Gastroesophageal sphincter (tissue), 3 donors: ENCODE results near the gene GRIA4.

Experiments
- EP300 ChIP-seq: sonication (generic); formaldehyde crosslinking; IDR thresholded peaks from one replicate; pipeline ENCODE4 v1.6.1; 2017; ENCODE audit warnings: antibody characterized with exemption, mild to moderate bottlenecking
- POLR2A ChIP-seq, 2 donors: fragments of 450-650 bp; IDR thresholded peaks; one replicate each; pipeline ENCODE4 v1.6.1; 2017; ENCODE audit warnings: antibody characterized with exemption in 2 of 2, mild to moderate bottlenecking in 2 of 2, moderate library complexity in 1 of 2
- POLR2AphosphoS5 ChIP-seq: sonication (generic); formaldehyde crosslinking; IDR thresholded peaks from one replicate; pipeline ENCODE4 v1.6.1; 2017; ENCODE audit warnings: antibody characterized with exemption
- TF ChIP-seq, protein P1 (sequence below), 4 experiments: fragments of 200-600 bp in 2 of 4; fragments of 450-650 bp in 2 of 4; sonication (generic) in 1 of 4; IDR thresholded peaks; one replicate each; pipeline ENCODE4 v1.5.1; 2017 to 2019; ENCODE audit warnings: antibody characterized with exemption in 4 of 4, mild to moderate bottlenecking in 2 of 4, moderate library complexity in 2 of 4

DNA sequence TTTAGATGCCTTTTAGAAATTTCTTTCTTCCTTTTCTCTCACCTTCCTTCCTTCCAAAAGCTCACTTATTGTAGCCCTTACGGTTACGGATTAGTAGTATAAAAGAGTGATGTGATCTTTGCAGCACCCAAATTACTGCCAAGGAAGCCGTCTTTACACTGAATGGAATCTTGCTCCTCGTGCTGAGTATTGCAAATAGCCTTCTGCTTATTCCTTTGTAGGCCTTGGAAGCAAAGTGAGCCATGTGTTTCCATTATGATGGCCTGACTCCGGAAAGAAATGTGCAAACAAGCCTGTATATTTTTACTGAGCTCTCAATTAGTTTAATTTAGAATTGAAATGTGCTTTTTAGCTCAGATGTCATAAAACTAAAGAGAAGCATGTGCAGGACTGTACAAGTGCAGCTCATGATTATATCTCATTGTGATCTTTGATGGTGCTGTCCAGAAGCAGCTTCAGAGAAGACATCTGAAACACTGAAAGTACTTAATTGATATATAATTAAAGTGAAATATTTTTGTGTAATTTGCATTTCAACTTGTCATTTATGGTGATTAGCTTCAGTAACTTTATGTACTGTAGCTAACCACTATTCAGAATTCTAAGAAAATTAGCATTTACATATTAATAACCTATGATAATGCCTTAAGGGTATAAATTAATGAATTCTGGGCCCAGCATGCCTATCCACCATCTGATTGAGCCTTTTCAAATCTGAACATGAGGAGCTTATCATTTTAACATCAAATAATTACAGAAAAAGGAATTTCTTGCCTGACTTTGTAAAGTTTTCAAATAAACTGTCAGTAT, 129.3 kb downstream of the GRIA4 start:
- TF ChIP-seq, protein P1, sequence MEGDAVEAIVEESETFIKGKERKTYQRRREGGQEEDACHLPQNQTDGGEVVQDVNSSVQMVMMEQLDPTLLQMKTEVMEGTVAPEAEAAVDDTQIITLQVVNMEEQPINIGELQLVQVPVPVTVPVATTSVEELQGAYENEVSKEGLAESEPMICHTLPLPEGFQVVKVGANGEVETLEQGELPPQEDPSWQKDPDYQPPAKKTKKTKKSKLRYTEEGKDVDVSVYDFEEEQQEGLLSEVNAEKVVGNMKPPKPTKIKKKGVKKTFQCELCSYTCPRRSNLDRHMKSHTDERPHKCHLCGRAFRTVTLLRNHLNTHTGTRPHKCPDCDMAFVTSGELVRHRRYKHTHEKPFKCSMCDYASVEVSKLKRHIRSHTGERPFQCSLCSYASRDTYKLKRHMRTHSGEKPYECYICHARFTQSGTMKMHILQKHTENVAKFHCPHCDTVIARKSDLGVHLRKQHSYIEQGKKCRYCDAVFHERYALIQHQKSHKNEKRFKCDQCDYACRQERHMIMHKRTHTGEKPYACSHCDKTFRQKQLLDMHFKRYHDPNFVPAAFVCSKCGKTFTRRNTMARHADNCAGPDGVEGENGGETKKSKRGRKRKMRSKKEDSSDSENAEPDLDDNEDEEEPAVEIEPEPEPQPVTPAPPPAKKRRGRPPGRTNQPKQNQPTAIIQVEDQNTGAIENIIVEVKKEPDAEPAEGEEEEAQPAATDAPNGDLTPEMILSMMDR (IDR thresholded peaks at IDR 0.05), result no peak
- TF ChIP-seq POLR2A (IDR thresholded peaks at IDR 0.05) (no peak), POLR2AphosphoS5 (no peak), EP300 (no peak)
